ENCODE measurements around the gene PRDX3. TPM values are rescaled to one million over a fixed set of nuclear protein-coding genes. Genes with fewer than 3 reads are reported as not detected.

PRDX3 gene
- polyA plus RNA-seq, 1 of the 3 experiments (the other 2 are of a cell fraction): 193 TPM

GRCh38 chr10:119225083-119225658, 46.6 kb upstream of the PRDX3 start:
- TF ChIP-seq REST (IDR thresholded peaks at IDR 0.05; ENCODE audit: low read depth, low read length): no peak
- no peak for TF ChIP-seq FOXJ3 (CRISPR knock-in tag; IDR thresholded peaks at IDR 0.05)
- no peak for TF ChIP-seq RCOR1 (IDR thresholded peaks at IDR 0.05; ENCODE audit: low read length)
- TF ChIP-seq, protein P1, sequence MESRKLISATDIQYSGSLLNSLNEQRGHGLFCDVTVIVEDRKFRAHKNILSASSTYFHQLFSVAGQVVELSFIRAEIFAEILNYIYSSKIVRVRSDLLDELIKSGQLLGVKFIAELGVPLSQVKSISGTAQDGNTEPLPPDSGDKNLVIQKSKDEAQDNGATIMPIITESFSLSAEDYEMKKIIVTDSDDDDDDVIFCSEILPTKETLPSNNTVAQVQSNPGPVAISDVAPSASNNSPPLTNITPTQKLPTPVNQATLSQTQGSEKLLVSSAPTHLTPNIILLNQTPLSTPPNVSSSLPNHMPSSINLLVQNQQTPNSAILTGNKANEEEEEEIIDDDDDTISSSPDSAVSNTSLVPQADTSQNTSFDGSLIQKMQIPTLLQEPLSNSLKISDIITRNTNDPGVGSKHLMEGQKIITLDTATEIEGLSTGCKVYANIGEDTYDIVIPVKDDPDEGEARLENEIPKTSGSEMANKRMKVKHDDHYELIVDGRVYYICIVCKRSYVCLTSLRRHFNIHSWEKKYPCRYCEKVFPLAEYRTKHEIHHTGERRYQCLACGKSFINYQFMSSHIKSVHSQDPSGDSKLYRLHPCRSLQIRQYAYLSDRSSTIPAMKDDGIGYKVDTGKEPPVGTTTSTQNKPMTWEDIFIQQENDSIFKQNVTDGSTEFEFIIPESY (IDR thresholded peaks at IDR 0.05; ENCODE audit: borderline replicate concordance, low read depth): no peak
- TF ChIP-seq GATA2 (CRISPR knock-in tag; IDR thresholded peaks at IDR 0.05): no peak
- no peak for TF ChIP-seq FOXM1 (IDR thresholded peaks at IDR 0.05; ENCODE audit: low read depth)
- Histone ChIP-seq H2AFZ (ENCODE audit: low read depth) (no peak overlapping the region), H3K9ac (no peak overlapping the region), H3K27me3 (ENCODE audit: insufficient read depth) (no peaks in the 10 kb centered on the region), H3K9me3 (no peaks in the 10 kb centered on the region), H3K4me2 (no peak overlapping the region), H3K4me1 (ENCODE audit: control insufficient read depth in 1 of 2, insufficient read depth in 2 of 2, low read depth in 1 of 2, low read length in 1 of 2) (peaks cover 7 to 26% of the 10 kb centered on the region in 2 experiments; a peak in 3 of 4 replicates), H3K9me2 (no peaks in the 10 kb centered on the region), H3K27ac (ENCODE audit: low read depth in 2 of 2, low read length in 1 of 2) (no peak overlapping the region), H3F3A (replicated peaks; ENCODE audit: insufficient read depth) (no peaks in the 10 kb centered on the region), H4K20me1 (ENCODE audit: insufficient read depth) (no peaks in the 10 kb centered on the region), H3K79me2 (ENCODE audit: insufficient read depth) (no peaks in the 10 kb centered on the region; the same call in 1 of the 2 replicates), H3K36me3 (replicated peaks in 1 of 2; ENCODE audit: control insufficient read depth in 1 of 2, insufficient read depth in 2 of 2, low read length in 1 of 2) (no peaks in the 10 kb centered on the region), H3K4me3 (ENCODE audit: low read depth in 2 of 2, low read length in 1 of 2) (no peak overlapping the region)
- POLR2A ChIA-PET: no interaction called here
- no peak for DNase-seq
- CTCF ChIA-PET: interaction anchor here (1.3 to 3.9 kb wide), 2 partner anchors 15 to 220 kb away, joined by 3 to 38 read pairs; no protein-coding TSS in a partner anchor
- WGBS (ENCODE audit: low lambda C conversion rate): 92% methylated on average over 4 of the region's 4 CpGs

- POLR2A ChIA-PET: interaction anchor here (0.9 to 1.3 kb wide), 2 partner anchors 11 to 13 kb away, joined by 3 to 7 read pairs; no protein-coding TSS in a partner anchor
- H3K9me2 ChIP-seq: no peaks in the 10 kb centered on the region
- H3K79me2 ChIP-seq (ENCODE audit: insufficient read depth): no peaks in the 10 kb centered on the region; the same call in 1 of the 2 replicates
- H3K4me3 ChIP-seq (ENCODE audit: low read depth in 2 of 2, low read length in 1 of 2): no peak overlapping the region
- no peaks in the 10 kb centered on the region for H4K20me1 ChIP-seq (ENCODE audit: insufficient read depth)
- no peak overlapping the region for H2AFZ ChIP-seq (ENCODE audit: low read depth)
- H3F3A ChIP-seq (replicated peaks; ENCODE audit: insufficient read depth): no peaks in the 10 kb centered on the region
- H3K4me1 ChIP-seq (ENCODE audit: control insufficient read depth in 1 of 2, insufficient read depth in 2 of 2, low read depth in 1 of 2, low read length in 1 of 2): peaks cover 7 to 26% of the 10 kb centered on the region in 2 experiments; a peak in 3 of 4 replicates
- no peaks in the 10 kb centered on the region for H3K36me3 ChIP-seq (replicated peaks in 1 of 2; ENCODE audit: control insufficient read depth in 1 of 2, insufficient read depth in 2 of 2, low read length in 1 of 2)
- H3K9me3 ChIP-seq: no peaks in the 10 kb centered on the region
- DNase-seq: no peak
- TF ChIP-seq CTCF (IDR thresholded peaks at IDR 0.05) (no peak), SMC3 (IDR thresholded peaks at IDR 0.05; ENCODE audit: low read depth, low read length) (no peak), USF1 (IDR thresholded peaks at IDR 0.05; ENCODE audit: borderline replicate concordance, low read depth) (no peak), PBX3 (IDR thresholded peaks at IDR 0.05) (no peak), RXRA (IDR thresholded peaks at IDR 0.05; ENCODE audit: borderline replicate concordance, low read depth) (no peak), TCF12 (IDR thresholded peaks at IDR 0.05) (no peak), RAD21 (IDR thresholded peaks at IDR 0.05; ENCODE audit: low read length) (no peak), MXI1 (IDR thresholded peaks at IDR 0.05; ENCODE audit: low read depth, low read length) (no peak), FOXJ3 (CRISPR knock-in tag; IDR thresholded peaks at IDR 0.05) (no peak), NRF1 (IDR thresholded peaks at IDR 0.05; ENCODE audit: low read depth, low read length) (no peak), JUND (IDR thresholded peaks at IDR 0.05) (no peak)
- TF ChIP-seq, protein P2, sequence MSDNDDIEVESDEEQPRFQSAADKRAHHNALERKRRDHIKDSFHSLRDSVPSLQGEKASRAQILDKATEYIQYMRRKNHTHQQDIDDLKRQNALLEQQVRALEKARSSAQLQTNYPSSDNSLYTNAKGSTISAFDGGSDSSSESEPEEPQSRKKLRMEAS (IDR thresholded peaks at IDR 0.05; ENCODE audit: low read depth): no peak
- WGBS (ENCODE audit: low lambda C conversion rate): 90% methylated on average over 4 of the region's 9 CpGs
- H3K27me3 ChIP-seq (ENCODE audit: insufficient read depth): no peaks in the 10 kb centered on the region
- H3K4me2 ChIP-seq: no peak overlapping the region
- peak overlapping the region in 1 of 2 experiments; percentile 76; a peak in 2 of 4 replicates for H3K27ac ChIP-seq (ENCODE audit: low read depth in 2 of 2, low read length in 1 of 2)
- H3K9ac ChIP-seq: no peak overlapping the region
- CTCF ChIA-PET: interaction anchor here (0.7 to 3.9 kb wide), 5 partner anchors 12 to 222 kb away, joined by 3 to 38 read pairs (median 16); partner anchors contain the start of gene GRK5
Observed at GRCh38 chr10:119222966-119223386, 44.4 kb upstream of the PRDX3 start.

All from SK-N-SH (cell line).